Posterior cingulate gyrus (tissue), 11 donors: Measurements from ENCODE around the gene TGM5.
"Not testable (repeated sequence)": the region's sequence is repeated elsewhere in the genome, so short reads cannot be mapped to it uniquely, and the experiment has no call there.

Source experiments
- DNase-seq, 10 donors: peaks; one replicate each; pipeline versions ENCODE4 v3.0.0 to v3.0.0-alpha.2; 2020 to 2021; ENCODE audit warnings: mixed read lengths in 3 of 10
- intact Hi-C: fragments of 100-400 bp; cut with DNase I; formaldehyde crosslinking; loops from one replicate; pipeline ENCODE4 v1.15.1; 2023

TGM5 gene

GRCh38 chr15:43276563-43277200 is 10.0 kb upstream of the TGM5 start:
- DNase-seq: no peak
- intact Hi-C loops: no loop called here

- intact Hi-C loops: no loop called here
- peak in 1 of 10 donors; percentile 80 for DNase-seq
Observed at GRCh38 chr15:43275740-43276562, 9.2 kb upstream of the TGM5 start.

GRCh38 chr15:43274136-43274535 is 7.4 kb upstream of the TGM5 start:
- intact Hi-C loops: no loop called here
- DNase-seq: no peak

- DNase-seq: no peak
- intact Hi-C loops: no loop called here
Observed at GRCh38 chr15:43273243-43273642, 6.5 kb upstream of the TGM5 start.

GRCh38 chr15:43271908-43272307 is 5.2 kb upstream of the TGM5 start:
- DNase-seq, intact Hi-C loops: not testable (repeated sequence)

GRCh38 chr15:43270676-43271306 is 4.1 kb upstream of the TGM5 start:
- no peak for DNase-seq
- intact Hi-C loops: no loop called here

- no peak for DNase-seq
- intact Hi-C loops: no loop called here
Observed at GRCh38 chr15:43270113-43270665, 3.5 kb upstream of the TGM5 start.

GRCh38 chr15:43268111-43269105 is 1.7 kb upstream of the TGM5 start:
- intact Hi-C loops: no loop called here
- peak in 2 of 10 donors; percentile 2 to 30 for DNase-seq

- intact Hi-C loops: no loop called here
- DNase-seq: peak in 1 of 10 donors; percentile 18
Observed at GRCh38 chr15:43267439-43267838, 711 bp upstream of the TGM5 start.

GRCh38 chr15:43266386-43266785 is 342 bp downstream of the TGM5 start:
- no peak for DNase-seq
- intact Hi-C loops: no loop called here

GRCh38 chr15:43260011-43260615 is 6.6 kb downstream of the TGM5 start:
- peak in 1 of 10 donors; percentile 62 for DNase-seq
- intact Hi-C loops: no loop called here

GRCh38 chr15:43258781-43259180 is 7.9 kb downstream of the TGM5 start:
- intact Hi-C loops: no loop called here
- DNase-seq: peak in 1 of 10 donors; percentile 24

- DNase-seq: peak in 1 of 10 donors; percentile 19
- intact Hi-C loops: no loop called here
Observed at GRCh38 chr15:43256341-43256740, 10.4 kb downstream of the TGM5 start.

GRCh38 chr15:43255376-43255775 is 11.4 kb downstream of the TGM5 start:
- DNase-seq: peak in 1 of 10 donors; percentile 12
- intact Hi-C loops: no loop called here

GRCh38 chr15:43253431-43254403 is 13.0 kb downstream of the TGM5 start:
- intact Hi-C loops: no loop called here
- DNase-seq: no peak

- no peak for DNase-seq
- intact Hi-C loops: no loop called here
Observed at GRCh38 chr15:43251871-43252250, 14.9 kb downstream of the TGM5 start.

GRCh38 chr15:43251185-43251870 is 15.4 kb downstream of the TGM5 start:
- no peak for DNase-seq
- intact Hi-C loops: no loop called here

- intact Hi-C loops: no loop called here
- no peak for DNase-seq
Observed at GRCh38 chr15:43250785-43251184, 15.9 kb downstream of the TGM5 start.
